NCI-H187 treated with DMSO at 0.1 percent for 48 hours (cell line): ENCODE results near the gene ADRB2.
"Not testable (repeated sequence)": the region's sequence is repeated elsewhere in the genome, so short reads cannot be mapped to it uniquely, and the experiment has no call there.

Experiments used
- DNase-seq: peaks from one replicate; lab custom pipeline; 2025; lab: John Stamatoyannopoulos, UW

The ADRB2 gene

DNA sequence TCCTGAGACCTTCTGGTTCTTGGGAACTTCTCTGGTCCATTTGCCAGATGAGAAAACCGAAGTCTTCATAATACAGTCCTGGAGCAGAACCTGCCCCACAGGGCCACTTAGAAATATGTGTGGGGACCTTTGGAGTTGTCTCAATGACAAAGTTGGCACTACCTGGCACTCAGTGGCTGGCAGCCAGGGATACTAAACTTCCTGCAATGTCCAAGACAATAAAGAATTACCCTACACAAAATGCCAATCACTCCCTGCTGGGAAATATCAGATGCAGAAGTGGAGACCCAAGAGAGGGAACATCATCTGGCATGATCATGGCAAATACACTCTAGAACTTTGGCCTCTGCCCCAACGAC is 29.6 kb downstream of the ADRB2 start:
- DNase-seq, result no peak

- no peak for DNase-seq
Measured at GRCh38 chr5:148856424-148856823, 30.0 kb downstream of the ADRB2 start.

GRCh38 chr5:148857474-148857873 is 31.1 kb downstream of the ADRB2 start:
- no peak for DNase-seq

DNA sequence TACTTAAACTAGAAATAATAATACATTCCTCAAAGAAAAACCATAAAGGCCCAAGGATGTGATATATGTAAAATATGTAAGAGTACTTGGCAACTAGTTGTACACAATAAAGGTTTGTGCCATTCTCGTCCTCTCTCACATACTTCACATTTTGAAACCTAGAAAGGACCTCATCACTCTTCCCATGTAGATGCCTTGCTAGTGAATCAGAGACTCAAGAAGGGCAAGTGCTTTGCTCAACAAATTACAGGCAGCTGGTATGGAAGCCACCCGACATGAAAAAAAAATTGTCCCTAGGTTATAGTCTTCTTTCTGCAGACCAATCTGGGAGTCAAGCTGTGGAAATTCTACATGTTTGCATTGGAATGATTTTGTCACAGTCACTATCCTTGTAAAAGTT is 31.7 kb downstream of the ADRB2 start:
- DNase-seq, result no peak

DNA sequence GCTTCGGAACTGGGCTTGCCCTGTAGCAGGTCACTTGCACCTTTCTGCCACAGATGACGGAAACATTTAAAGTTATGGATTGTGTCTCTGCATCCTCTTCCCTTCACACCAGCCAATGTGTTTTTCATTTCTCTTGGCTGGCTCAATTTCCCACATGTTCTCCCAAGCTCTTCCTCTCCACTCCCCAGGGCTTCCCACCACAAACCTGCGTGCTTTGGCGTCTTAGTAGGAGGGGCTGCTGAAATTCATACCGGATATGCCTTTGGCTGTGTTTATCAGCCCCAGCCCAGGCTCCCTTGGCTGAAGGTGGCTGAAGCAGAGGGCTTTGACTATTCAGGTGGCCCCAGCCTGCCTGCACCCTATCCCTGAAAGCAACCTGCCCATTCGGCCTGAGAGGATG is 32.1 kb downstream of the ADRB2 start:
- no peak for DNase-seq

GRCh38 chr5:148859703-148860102 is 33.3 kb downstream of the ADRB2 start:
- no peak for DNase-seq

DNA sequence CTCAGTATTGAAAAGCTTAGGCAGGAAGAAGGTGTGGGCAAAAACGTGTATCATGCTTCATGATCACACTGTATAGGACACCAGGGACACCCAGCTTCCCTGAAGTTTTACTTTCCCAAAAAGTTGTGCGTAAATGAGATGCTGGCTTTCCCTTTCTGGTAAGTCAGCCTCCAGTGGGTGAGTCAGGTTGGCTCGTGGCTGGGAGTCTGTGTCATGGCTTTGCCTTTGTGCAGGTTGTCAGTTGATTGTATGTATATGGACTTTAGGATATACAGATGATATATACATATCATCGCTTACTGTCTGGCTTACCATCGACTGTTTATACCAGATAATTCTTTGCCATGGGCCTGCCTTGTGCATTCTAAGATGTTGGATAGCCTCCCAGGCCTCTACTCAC is 34.2 kb downstream of the ADRB2 start:
- no peak for DNase-seq

DNA sequence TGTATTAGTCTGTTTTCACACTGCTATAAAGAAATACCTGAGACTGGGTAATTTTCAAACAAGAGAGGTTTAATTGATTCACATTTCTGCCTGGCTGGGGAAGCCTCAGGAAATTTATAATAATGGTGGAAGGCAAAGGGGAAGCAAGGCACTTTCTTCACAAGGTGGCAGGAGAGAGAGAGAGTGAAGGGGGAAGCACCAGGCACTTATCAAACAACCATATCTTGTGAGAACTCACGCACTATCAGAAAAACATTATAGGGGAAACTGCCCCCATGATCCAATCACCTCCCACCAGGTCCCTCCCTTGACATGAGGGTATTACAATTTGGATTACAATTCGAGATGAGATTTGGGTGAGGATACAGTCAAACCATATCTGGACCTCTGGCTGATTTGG is 34.7 kb downstream of the ADRB2 start:
- no peak for DNase-seq

DNA sequence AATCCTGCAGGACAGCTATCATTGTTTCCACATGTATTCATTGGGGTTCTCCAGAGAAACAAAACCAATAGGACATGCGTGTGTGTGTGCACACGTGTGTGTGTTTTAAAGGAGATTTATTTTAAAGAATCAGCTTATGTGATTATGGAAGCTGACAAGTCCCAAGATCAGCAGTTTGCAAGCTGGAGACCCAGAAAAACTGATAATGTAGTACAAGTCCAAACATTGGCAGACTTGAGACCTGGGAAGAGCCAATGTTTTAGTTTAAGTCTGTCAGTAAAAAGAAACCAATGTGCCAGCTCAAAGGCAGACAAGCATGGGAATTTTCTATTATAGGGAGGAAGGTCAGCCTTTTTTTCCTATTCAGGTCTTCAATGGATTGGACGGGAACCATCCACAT is 35.3 kb downstream of the ADRB2 start:
- no peak for DNase-seq

- DNase-seq, result no peak
Measured at GRCh38 chr5:148864113-148864841, 37.9 kb downstream of the ADRB2 start.

DNA sequence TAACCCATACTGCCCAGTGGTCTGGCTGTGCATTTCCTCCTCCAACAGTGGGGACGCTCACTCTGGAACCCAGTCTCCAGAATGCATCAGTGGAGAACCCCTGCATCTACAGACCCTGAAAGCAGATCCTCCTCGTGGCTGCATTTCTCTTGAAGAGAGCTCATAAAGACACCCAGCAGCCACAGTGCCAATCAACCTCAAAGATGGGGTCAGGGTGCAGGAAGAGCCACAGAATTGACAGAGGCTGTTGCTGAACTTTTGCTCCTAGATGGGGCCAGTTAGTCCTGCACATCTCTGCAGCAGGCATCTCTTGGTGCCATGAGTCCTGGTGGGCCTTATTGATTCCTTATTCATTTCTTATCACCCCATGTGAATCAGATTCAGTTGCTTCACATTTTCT is 39.6 kb downstream of the ADRB2 start:
- no peak for DNase-seq

DNA sequence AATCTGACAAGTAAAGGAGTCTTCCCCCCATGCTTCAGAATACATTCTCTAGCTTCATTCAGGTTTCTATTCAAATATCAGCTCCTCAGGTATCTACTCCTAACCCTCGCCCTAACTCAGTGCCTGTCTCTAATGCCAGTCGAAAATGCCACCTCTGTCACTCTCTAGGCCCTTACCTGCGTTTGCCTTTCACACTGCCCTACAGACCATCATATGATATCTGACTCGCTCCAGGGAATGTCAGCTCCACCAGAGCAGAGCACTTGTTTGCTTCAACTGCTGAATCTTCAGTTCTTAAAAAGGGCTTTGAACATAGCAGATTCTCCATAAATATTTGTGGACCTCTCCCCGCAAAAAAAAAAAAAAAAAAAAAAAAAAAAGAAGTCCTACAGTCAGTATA is 46.7 kb downstream of the ADRB2 start:
- DNase-seq, result no peak

DNA sequence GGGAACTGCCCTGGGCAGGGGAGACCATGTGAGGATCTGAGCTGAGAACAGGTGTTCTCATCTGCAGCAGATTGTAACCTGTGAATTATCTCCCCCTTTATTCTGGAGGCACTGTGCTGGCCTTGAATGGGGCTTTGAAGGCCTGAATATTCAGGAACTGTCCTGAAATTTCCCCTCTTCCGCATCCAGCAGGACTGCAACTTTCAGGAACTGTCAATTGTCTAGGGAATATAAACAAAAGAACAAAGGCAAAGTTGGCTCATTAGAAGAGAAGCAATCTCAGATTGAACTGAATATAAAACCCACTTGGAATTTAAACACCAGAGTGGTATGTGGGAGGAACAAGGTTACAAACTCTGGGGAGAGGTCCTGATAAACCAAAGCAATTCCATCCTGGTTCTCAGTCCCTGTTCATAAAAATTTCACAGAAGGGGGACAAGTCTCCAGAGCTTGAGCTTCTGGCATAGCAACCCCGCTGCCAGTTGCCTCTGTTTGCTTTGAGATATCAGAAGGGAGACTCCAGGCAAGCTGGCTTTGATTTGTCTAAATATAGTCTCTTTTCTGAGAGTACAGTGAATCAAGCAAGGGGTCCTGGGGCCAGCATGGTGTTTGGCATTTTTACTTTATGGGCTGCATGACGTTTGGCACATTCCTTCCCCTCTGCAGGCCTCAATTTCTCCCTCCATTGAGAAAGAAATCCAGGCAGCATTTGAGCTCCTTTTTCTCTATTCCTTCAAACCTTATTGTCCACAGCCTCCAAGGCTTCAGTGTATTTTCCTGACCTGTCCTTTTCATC is 47.5 kb downstream of the ADRB2 start:
- DNase-seq, result no peak

- no peak for DNase-seq
Measured at GRCh38 chr5:148875205-148875875, 48.9 kb downstream of the ADRB2 start.

DNA sequence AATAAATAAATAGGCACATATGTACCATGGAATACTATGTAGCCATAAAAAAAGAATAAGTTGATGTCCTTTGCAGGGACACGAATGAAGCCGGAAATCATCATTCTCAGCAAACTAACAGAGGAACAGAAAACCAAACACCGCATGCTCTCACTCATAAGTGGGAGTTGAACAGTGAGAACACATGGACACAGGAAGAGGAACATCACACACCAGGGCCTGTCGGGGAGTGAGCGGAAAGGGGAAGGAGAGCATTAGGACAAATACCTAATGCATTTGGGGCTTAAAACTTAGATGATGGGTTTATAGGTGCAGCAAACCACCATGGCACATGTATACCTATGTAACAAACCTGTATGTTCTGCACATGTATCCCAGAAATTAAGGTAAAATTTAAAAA is 51.0 kb downstream of the ADRB2 start:
- DNase-seq, result not testable (repeated sequence)
